H9 (cell line): Measurements from ENCODE around the gene GLB1L2. TPM values are rescaled to one million over a fixed set of nuclear protein-coding genes. Genes with fewer than 3 reads are reported as not detected.

Source experiments
- DNase-seq: peaks from one replicate; pipeline ENCODE4 v3.0.0-alpha.2; 2017
- H2AFZ ChIP-seq: one replicate; pipeline ENCODE4 v1.6.1; 2013; ENCODE audit warnings: mild to moderate bottlenecking, low read length, control low read depth, moderate library complexity
- H2AK5ac ChIP-seq: 2 replicates; pipeline ENCODE4 v1.6.1; 2013; ENCODE audit warnings: low read length, control low read depth, mixed read lengths; ENCODE audit not compliant: insufficient read length
- H2BK120ac ChIP-seq: one replicate; pipeline ENCODE4 v1.6.1; 2013; ENCODE audit warnings: low read depth, mild to moderate bottlenecking, low read length, control low read depth, inconsistent platforms; ENCODE audit not compliant: poor library complexity, severe bottlenecking
- H2BK12ac ChIP-seq: 2 replicates; pipeline ENCODE4 v1.6.1; 2013; ENCODE audit warnings: low read length, control low read depth, mixed read lengths, low read depth; ENCODE audit not compliant: insufficient read length
- H2BK15ac ChIP-seq: 2 replicates; pipeline ENCODE4 v1.6.1; 2013; ENCODE audit warnings: low read depth, low read length, control low read depth
- H2BK20ac ChIP-seq: one replicate; pipeline ENCODE4 v1.6.1; 2013; ENCODE audit warnings: low read depth, mild to moderate bottlenecking, low read length, control low read depth, inconsistent platforms; ENCODE audit not compliant: poor library complexity, severe bottlenecking
- H2BK5ac ChIP-seq: 2 replicates; pipeline ENCODE4 v1.6.1; 2013; ENCODE audit warnings: low read length, control low read depth, mixed read lengths; ENCODE audit not compliant: insufficient read length
- H3K14ac ChIP-seq: 2 replicates; pipeline ENCODE4 v1.6.1; 2013; ENCODE audit warnings: low read length, control low read depth; ENCODE audit not compliant: insufficient read depth
- H3K18ac ChIP-seq: 2 replicates; pipeline ENCODE4 v1.6.1; 2013; ENCODE audit warnings: low read depth, mild to moderate bottlenecking, mixed read lengths, low read length, control low read depth; ENCODE audit not compliant: insufficient read length
- H3K23ac ChIP-seq: 2 replicates; pipeline ENCODE4 v1.6.1; 2013; ENCODE audit warnings: low read length, control low read depth, mixed read lengths, low read depth; ENCODE audit not compliant: insufficient read length
- H3K23me2 ChIP-seq: 2 replicates; pipeline ENCODE4 v1.6.1; 2013; ENCODE audit warnings: low read depth, mild to moderate bottlenecking, mixed read lengths, low read length, control low read depth; ENCODE audit not compliant: insufficient read length, poor library complexity, severe bottlenecking
- H3K27ac ChIP-seq: 2 replicates; pipeline ENCODE4 v1.5.1; 2013; ENCODE audit warnings: low read length, control low read depth, mixed read lengths, low read depth; ENCODE audit not compliant: insufficient read length
- H3K27me3 ChIP-seq: 2 replicates; pipeline ENCODE4 v1.6.1; 2013; ENCODE audit warnings: low read length, control low read depth, inconsistent platforms; ENCODE audit not compliant: insufficient read depth
- H3K4ac ChIP-seq: 2 replicates; pipeline ENCODE4 v1.6.1; 2013; ENCODE audit warnings: low read depth, mild to moderate bottlenecking, control low read depth, inconsistent platforms, low read length, moderate library complexity
- H3K4me1 ChIP-seq: 2 replicates; pipeline ENCODE4 v1.6.1; 2013; ENCODE audit warnings: low read length, control low read depth, inconsistent platforms; ENCODE audit not compliant: insufficient read depth
- H3K4me2 ChIP-seq: 2 replicates; pipeline ENCODE4 v1.6.1; 2013; ENCODE audit warnings: low read length, control low read depth, mixed read lengths; ENCODE audit not compliant: insufficient read length, insufficient read depth
- H3K56ac ChIP-seq: 2 replicates; pipeline ENCODE4 v1.6.1; 2013; ENCODE audit warnings: low read depth, mild to moderate bottlenecking, mixed read lengths, low read length, control low read depth; ENCODE audit not compliant: insufficient read length
- H3K79me1 ChIP-seq: 2 replicates; pipeline ENCODE4 v1.6.1; 2013; ENCODE audit warnings: low read depth, mild to moderate bottlenecking, moderate library complexity, low read length, control low read depth, inconsistent platforms; ENCODE audit not compliant: insufficient read depth, poor library complexity, severe bottlenecking
- H3K79me2 ChIP-seq: 2 replicates; pipeline ENCODE4 v1.6.1; 2013; ENCODE audit warnings: low read length, control low read depth, inconsistent platforms; ENCODE audit not compliant: insufficient read depth
- H3K9ac ChIP-seq: 2 replicates; pipeline ENCODE4 v1.6.1; 2013; ENCODE audit warnings: low read length, control low read depth, mixed read lengths; ENCODE audit not compliant: insufficient read length; ENCODE audit errors: extremely low read depth
- H3K9me3 ChIP-seq: one replicate; pipeline ENCODE4 v1.6.1; 2013; ENCODE audit warnings: low read depth, low read length, inconsistent platforms; ENCODE audit not compliant: control insufficient read depth
- H3T11ph ChIP-seq: one replicate; pipeline ENCODE4 v1.6.1; 2013; ENCODE audit warnings: mild to moderate bottlenecking, low read length, control low read depth, inconsistent platforms
- H4K20me1 ChIP-seq: one replicate; pipeline ENCODE4 v1.6.1; 2013; ENCODE audit not compliant: control insufficient read depth, insufficient read length, insufficient read depth
- H4K5ac ChIP-seq: 2 replicates; pipeline ENCODE4 v1.6.1; 2013; ENCODE audit warnings: low read depth, mild to moderate bottlenecking, mixed read lengths, low read length, control low read depth; ENCODE audit not compliant: insufficient read length
- H4K8ac ChIP-seq: replicated peaks from 2 replicates; pipeline ENCODE4 v1.6.1; 2013; ENCODE audit warnings: low read length, control low read depth, mixed read lengths, low read depth; ENCODE audit not compliant: insufficient read length
- H4K91ac ChIP-seq: 2 replicates; pipeline ENCODE4 v1.6.1; 2013; ENCODE audit warnings: low read depth, mild to moderate bottlenecking, moderate library complexity, mixed read lengths, low read length, control low read depth; ENCODE audit not compliant: insufficient read length
- H3K27ac Mint-ChIP-seq, 3 experiments: 2 replicates in 2 of 3; 3 replicates in 1 of 3; pipeline ENCODE4 v1.8.0; 2020 to 2021; ENCODE audit warnings: mixed read lengths in 3 of 3, mild to moderate bottlenecking in 1 of 3, moderate library complexity in 1 of 3
- H3K27me3 Mint-ChIP-seq: 2 replicates; pipeline ENCODE4 v1.8.0; 2021; ENCODE audit warnings: low read depth, mild to moderate bottlenecking, moderate library complexity, mixed read lengths
- H3K36me3 Mint-ChIP-seq, 3 experiments: 2 replicates in 2 of 3; 3 replicates in 1 of 3; pipeline ENCODE4 v1.8.0; 2020 to 2021; ENCODE audit warnings: low read depth in 3 of 3, mixed read lengths in 3 of 3; ENCODE audit not compliant: insufficient read depth in 1 of 3
- H3K4me1 Mint-ChIP-seq, 2 experiments: 2 replicates each; pipeline ENCODE4 v1.8.0; 2020; ENCODE audit warnings: mixed read lengths in 2 of 2
- H3K4me3 Mint-ChIP-seq, 2 experiments: 2 replicates in 1 of 2; 3 replicates in 1 of 2; pipeline ENCODE4 v1.8.0; 2020 to 2021; ENCODE audit warnings: mild to moderate bottlenecking in 2 of 2, mixed read lengths in 2 of 2, moderate library complexity in 1 of 2
- H3K9me3 Mint-ChIP-seq, 2 experiments: 2 replicates in 1 of 2; 3 replicates in 1 of 2; pipeline ENCODE4 v1.8.0; 2020; ENCODE audit warnings: mild to moderate bottlenecking in 2 of 2, mixed read lengths in 2 of 2, moderate library complexity in 1 of 2
- WGBS: extraction: QIAGEN DNeasy Blood & Tissue Kit; methylation state at CpG from one replicate; pipeline ENCODE4 v1.1.7; 2013; ENCODE audit warnings: missing lambda C conversion rate, low lambda C conversion rate, mixed read lengths; ENCODE audit not compliant: insufficient read length; ENCODE audit errors: extremely low coverage; 5-methylcytosine and 5-hydroxymethylcytosine counted together
- total RNA-seq: library from RNA; stranded (reverse); gene quantifications from 2 replicates; pipeline ENCODE4 v1.2.1, GENCODE V29; 2021
- TF ChIP-seq, protein P1 (sequence below): fragments of 200-600 bp; sonication (generic); conservative IDR thresholded peaks from 3 replicates; pipeline ENCODE4 v1.8.0; 2021; ENCODE audit warnings: antibody characterized with exemption, mild to moderate bottlenecking

GLB1L2 gene
- total RNA-seq, 1 experiment from 2014 or later, result 2.4 TPM

DNA sequence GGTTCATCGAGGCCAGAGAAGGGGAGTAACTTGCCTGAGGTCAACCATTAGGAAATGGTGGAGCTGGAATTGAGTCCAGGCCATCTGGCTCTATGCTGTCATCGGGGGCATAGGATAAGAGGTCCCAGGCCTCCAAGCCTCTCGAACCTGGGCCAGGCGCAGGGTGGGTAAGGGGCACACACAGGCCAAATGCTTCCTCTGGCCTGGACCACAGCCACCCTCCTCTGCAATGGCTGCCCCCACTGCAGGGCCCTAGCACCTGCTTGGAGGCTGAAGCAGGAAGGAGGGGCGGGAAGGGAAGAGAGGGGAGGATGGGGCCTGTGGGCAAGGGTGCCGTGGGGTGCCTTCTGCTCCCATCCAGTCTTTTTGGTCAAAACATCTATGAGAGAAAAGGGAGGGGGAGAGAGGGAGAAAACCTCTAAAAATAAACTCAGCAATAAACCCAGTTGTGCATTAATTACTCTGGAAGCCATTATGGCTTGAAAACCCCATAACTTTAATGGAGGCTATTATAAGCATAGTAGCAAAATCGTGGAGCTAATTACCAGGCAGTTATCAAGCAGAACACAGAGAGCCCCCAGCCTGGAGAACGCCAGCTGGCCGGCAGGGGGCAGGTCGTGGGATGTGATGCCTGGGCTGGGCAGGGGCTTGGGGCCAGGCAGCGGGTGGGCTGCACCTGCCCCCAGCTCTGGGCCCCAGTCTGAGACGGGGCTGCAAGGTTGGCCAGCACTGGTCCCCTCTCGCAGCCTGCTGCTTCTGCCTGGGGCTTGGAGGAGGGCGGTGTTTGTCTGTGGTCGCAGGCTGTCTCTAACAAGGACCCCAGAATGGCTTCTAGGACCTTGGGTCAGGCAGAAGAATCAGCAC, 59.1 kb downstream of the GLB1L2 start:
- no peak for DNase-seq
- H3K18ac ChIP-seq, result no peak overlapping the region
- H3K36me3 Mint-ChIP-seq, result peaks cover 8 to 23% (median 10%) of the 10 kb centered on the region in 3 experiments; a peak in 5 of 7 replicates
- no CpG with 5 or more reads among the region's 15 CpGs for WGBS
- H3K9ac ChIP-seq, result no peak overlapping the region
- no peaks in the 10 kb centered on the region for H3K9me3 ChIP-seq
- H4K5ac ChIP-seq, result no peak overlapping the region
- H3K4me2 ChIP-seq, result no peak overlapping the region
- no peaks in the 10 kb centered on the region for H3K79me1 ChIP-seq
- no peak overlapping the region for H3K14ac ChIP-seq
- no peak overlapping the region for H3K23ac ChIP-seq
- H3K79me2 ChIP-seq, result no peaks in the 10 kb centered on the region; the same call in 1 of the 2 replicates
- no peak overlapping the region for H2BK15ac ChIP-seq
- no peak overlapping the region for H3T11ph ChIP-seq
- TF ChIP-seq, protein P1, sequence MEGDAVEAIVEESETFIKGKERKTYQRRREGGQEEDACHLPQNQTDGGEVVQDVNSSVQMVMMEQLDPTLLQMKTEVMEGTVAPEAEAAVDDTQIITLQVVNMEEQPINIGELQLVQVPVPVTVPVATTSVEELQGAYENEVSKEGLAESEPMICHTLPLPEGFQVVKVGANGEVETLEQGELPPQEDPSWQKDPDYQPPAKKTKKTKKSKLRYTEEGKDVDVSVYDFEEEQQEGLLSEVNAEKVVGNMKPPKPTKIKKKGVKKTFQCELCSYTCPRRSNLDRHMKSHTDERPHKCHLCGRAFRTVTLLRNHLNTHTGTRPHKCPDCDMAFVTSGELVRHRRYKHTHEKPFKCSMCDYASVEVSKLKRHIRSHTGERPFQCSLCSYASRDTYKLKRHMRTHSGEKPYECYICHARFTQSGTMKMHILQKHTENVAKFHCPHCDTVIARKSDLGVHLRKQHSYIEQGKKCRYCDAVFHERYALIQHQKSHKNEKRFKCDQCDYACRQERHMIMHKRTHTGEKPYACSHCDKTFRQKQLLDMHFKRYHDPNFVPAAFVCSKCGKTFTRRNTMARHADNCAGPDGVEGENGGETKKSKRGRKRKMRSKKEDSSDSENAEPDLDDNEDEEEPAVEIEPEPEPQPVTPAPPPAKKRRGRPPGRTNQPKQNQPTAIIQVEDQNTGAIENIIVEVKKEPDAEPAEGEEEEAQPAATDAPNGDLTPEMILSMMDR, result peak; percentile 50
- no peak overlapping the region; a peak in 1 of 7 replicates for H3K27ac Mint-ChIP-seq
- H3K27me3 Mint-ChIP-seq, result no peaks in the 10 kb centered on the region
- no peak overlapping the region for H3K4ac ChIP-seq
- H3K27me3 ChIP-seq, result no peaks in the 10 kb centered on the region
- H3K4me3 Mint-ChIP-seq, result no peak overlapping the region
- H2BK120ac ChIP-seq, result no peak overlapping the region
- no peak overlapping the region for H4K8ac ChIP-seq
- H3K9me3 Mint-ChIP-seq, result no peaks in the 10 kb centered on the region; a peak in 1 of 5 replicates
- no peak overlapping the region for H2BK20ac ChIP-seq
- H2AK5ac ChIP-seq, result no peak overlapping the region
- no peak overlapping the region for H4K91ac ChIP-seq
- H2AFZ ChIP-seq, result no peak overlapping the region
- H3K23me2 ChIP-seq, result no peaks in the 10 kb centered on the region
- no peak overlapping the region for H3K56ac ChIP-seq
- H3K4me1 ChIP-seq, result no peaks in the 10 kb centered on the region
- H2BK12ac ChIP-seq, result no peak overlapping the region
- no peak overlapping the region for H3K27ac ChIP-seq
- H2BK5ac ChIP-seq, result no peak overlapping the region
- H3K4me1 Mint-ChIP-seq, result peaks cover 9 to 13% of the 10 kb centered on the region in 2 experiments
- H4K20me1 ChIP-seq, result no peaks in the 10 kb centered on the region
